HUES6 (cell line): ENCODE measurements around the gene RNASEH2C.
A peak's percentile ranks its signal among the peaks of the same experiment; 100 is the strongest.

Source experiments
- H3K27ac ChIP-seq: 2 replicates; pipeline ENCODE4 v1.7.0; 2013; ENCODE audit warnings: low read depth, mild to moderate bottlenecking, low read length, inconsistent platforms
- H3K27me3 ChIP-seq: 2 replicates; pipeline ENCODE4 v1.6.1; 2013; ENCODE audit warnings: low read length; ENCODE audit not compliant: control insufficient read depth, insufficient read depth
- H3K36me3 ChIP-seq: 2 replicates; pipeline ENCODE4 v1.6.1; 2013; ENCODE audit warnings: low read length; ENCODE audit not compliant: control insufficient read depth, insufficient read depth
- H3K4me1 ChIP-seq: 2 replicates; pipeline ENCODE4 v1.6.1; 2013; ENCODE audit warnings: low read length; ENCODE audit not compliant: control insufficient read depth, insufficient read depth
- H3K4me3 ChIP-seq: 2 replicates; pipeline ENCODE4 v1.5.1; 2013; ENCODE audit warnings: low read depth, low read length
- H3K9ac ChIP-seq: one replicate; pipeline ENCODE4 v1.6.1; 2013; ENCODE audit warnings: mild to moderate bottlenecking, low read length
- H3K9me3 ChIP-seq: 2 replicates; pipeline ENCODE4 v1.6.1; 2013; ENCODE audit warnings: low read depth, low read length; ENCODE audit not compliant: control insufficient read depth, insufficient read depth

Gene RNASEH2C

GRCh38 chr11:65718531-65718930 lies 2.1 kb downstream of the RNASEH2C start:
- H3K9me3 ChIP-seq, result no peaks in the 10 kb centered on the region
- H3K4me1 ChIP-seq, result peaks cover 6% of the 10 kb centered on the region
- no peak overlapping the region for H3K9ac ChIP-seq
- H3K36me3 ChIP-seq, result peaks cover 56% of the 10 kb centered on the region
- H3K4me3 ChIP-seq, result no peak overlapping the region
- no peaks in the 10 kb centered on the region for H3K27me3 ChIP-seq
- no peak overlapping the region for H3K27ac ChIP-seq

GRCh38 chr11:65717906-65718305 lies 2.7 kb downstream of the RNASEH2C start:
- Histone ChIP-seq H3K4me1 (peaks cover 6% of the 10 kb centered on the region), H3K27ac (no peak overlapping the region), H3K9ac (no peak overlapping the region), H3K36me3 (peaks cover 62% of the 10 kb centered on the region), H3K27me3 (no peaks in the 10 kb centered on the region), H3K4me3 (no peak overlapping the region), H3K9me3 (no peaks in the 10 kb centered on the region)

GRCh38 chr11:65716774-65717405 lies 3.7 kb downstream of the RNASEH2C start:
- Histone ChIP-seq H3K27me3 (no peaks in the 10 kb centered on the region), H3K4me1 (peaks cover 9% of the 10 kb centered on the region), H3K36me3 (peaks cover 65% of the 10 kb centered on the region), H3K9ac (no peak overlapping the region), H3K27ac (no peak overlapping the region), H3K9me3 (no peaks in the 10 kb centered on the region), H3K4me3 (no peak overlapping the region)

GRCh38 chr11:65716302-65716701 lies 4.3 kb downstream of the RNASEH2C start:
- H3K9me3 ChIP-seq, result no peaks in the 10 kb centered on the region
- no peak overlapping the region for H3K9ac ChIP-seq
- H3K4me3 ChIP-seq, result no peak overlapping the region
- H3K27me3 ChIP-seq, result no peaks in the 10 kb centered on the region
- H3K27ac ChIP-seq, result no peak overlapping the region
- peaks cover 9% of the 10 kb centered on the region for H3K4me1 ChIP-seq
- peaks cover 65% of the 10 kb centered on the region for H3K36me3 ChIP-seq

GRCh38 chr11:65714433-65714832 lies 6.2 kb downstream of the RNASEH2C start:
- Histone ChIP-seq H3K9ac (no peak overlapping the region), H3K36me3 (peaks cover 65% of the 10 kb centered on the region)

GRCh38 chr11:65713212-65713969 lies 7.2 kb downstream of the RNASEH2C start:
- no peak overlapping the region for H3K9ac ChIP-seq
- H3K27ac ChIP-seq, result no peak overlapping the region
- no peak overlapping the region for H3K4me3 ChIP-seq
- H3K36me3 ChIP-seq, result peaks cover 55% of the 10 kb centered on the region
- H3K4me1 ChIP-seq, result peaks cover 4% of the 10 kb centered on the region; the same call in 1 of the 2 replicates
- no peaks in the 10 kb centered on the region for H3K9me3 ChIP-seq
- H3K27me3 ChIP-seq, result no peaks in the 10 kb centered on the region

More at GRCh38 chr11:65714433-65714832, 6.2 kb downstream of the RNASEH2C start:
- Histone ChIP-seq H3K27ac (no peak overlapping the region), H3K4me3 (no peak overlapping the region), H3K4me1 (peaks cover 5% of the 10 kb centered on the region), H3K9me3 (no peaks in the 10 kb centered on the region), H3K27me3 (no peaks in the 10 kb centered on the region)

- 0 out of 2 replicates have a peak, but pooled peaks cover under 1% of the 10 kb centered on the region for H3K27me3 ChIP-seq
- H3K27ac ChIP-seq, result no peak overlapping the region; the same call in 1 of the 2 replicates
- H3K36me3 ChIP-seq, result peaks cover 48% of the 10 kb centered on the region
- H3K9ac ChIP-seq, result peak overlapping the region; percentile 48
- no peaks in the 10 kb centered on the region for H3K9me3 ChIP-seq
- peaks cover 4% of the 10 kb centered on the region; the same call in 1 of the 2 replicates for H3K4me1 ChIP-seq
- peak overlapping the region; percentile 88 for H3K4me3 ChIP-seq
Observed at GRCh38 chr11:65712633-65713076, 7.9 kb downstream of the RNASEH2C start.

- Histone ChIP-seq H3K9ac (peak within 1 kb of the TSS; percentile 96), H3K9me3 (no peaks in the 10 kb centered on the region), H3K36me3 (peaks cover 41% of the 10 kb centered on the region), H3K27ac (peak within 1 kb of the TSS; percentile 98), H3K27me3 (peaks cover 4% of the 10 kb centered on the region; the same call in 1 of the 2 replicates), H3K4me3 (peak within 1 kb of the TSS; percentile 88), H3K4me1 (peaks cover 4% of the 10 kb centered on the region; the same call in 1 of the 2 replicates)
Observed at GRCh38 chr11:65711785-65712632, 8.6 kb downstream of the RNASEH2C start, which contains the start of gene KAT5. TSS of gene KAT5 (plus strand) at chr11:65712252. CDS start at chr11:65712268, 16 bp downstream.

GRCh38 chr11:65710421-65710820 lies 10.2 kb downstream of the RNASEH2C start:
- no peak overlapping the region for H3K27ac ChIP-seq
- peaks cover 4% of the 10 kb centered on the region; the same call in 1 of the 2 replicates for H3K4me1 ChIP-seq
- peaks cover 4% of the 10 kb centered on the region; the same call in 1 of the 2 replicates for H3K27me3 ChIP-seq
- no peak overlapping the region for H3K9ac ChIP-seq
- H3K36me3 ChIP-seq, result peaks cover 27% of the 10 kb centered on the region
- no peaks in the 10 kb centered on the region for H3K9me3 ChIP-seq
- no peak overlapping the region for H3K4me3 ChIP-seq

- Histone ChIP-seq H3K27ac (no peak overlapping the region), H3K27me3 (peaks cover 4% of the 10 kb centered on the region; the same call in 1 of the 2 replicates), H3K9me3 (no peaks in the 10 kb centered on the region), H3K4me3 (no peak overlapping the region), H3K9ac (no peak overlapping the region), H3K4me1 (peaks cover 4% of the 10 kb centered on the region; the same call in 1 of the 2 replicates), H3K36me3 (peaks cover 20% of the 10 kb centered on the region)
Observed at GRCh38 chr11:65709661-65710060, 10.9 kb downstream of the RNASEH2C start.
